ENCODE data around the gene SPSB4. TPM values are rescaled to one million over a fixed set of nuclear protein-coding genes. Genes with fewer than 3 reads are reported as not detected.

SPSB4 gene
- total RNA-seq, 1 donor from 2014 or later, result 2.2 TPM

GRCh38 chr3:141106842-141107241 lies 55.7 kb downstream of the SPSB4 start:
- no peak overlapping the region for H3K4me2 ChIP-seq (ENCODE audit: low read length)

GRCh38 chr3:141108039-141108438 lies 56.9 kb downstream of the SPSB4 start:
- no peak for TF ChIP-seq CTCF (IDR thresholded peaks at IDR 0.05; ENCODE audit: insufficient read depth, low read depth, low read length)
- TF ChIP-seq EZH2 (IDR thresholded peaks at IDR 0.05; ENCODE audit: insufficient read depth, low read length), result no peak
- Histone ChIP-seq H3K79me2 (ENCODE audit: insufficient read depth, low read length) (no peaks in the 10 kb centered on the region), H3K9ac (ENCODE audit: low read length) (no peak overlapping the region), H3K9me3 (ENCODE audit: insufficient read depth, low read depth, low read length) (peaks cover 5% of the 10 kb centered on the region), H3K27me3 (ENCODE audit: insufficient read depth, low read length) (no peaks in the 10 kb centered on the region), H4K20me1 (ENCODE audit: insufficient read depth, low read length) (no peaks in the 10 kb centered on the region), H3K4me2 (ENCODE audit: low read length) (no peak overlapping the region), H3K36me3 (ENCODE audit: insufficient read depth, low read length) (no peaks in the 10 kb centered on the region), H3K4me1 (ENCODE audit: insufficient read depth, low read length) (no peaks in the 10 kb centered on the region), H3K4me3 (ENCODE audit: insufficient read depth, low read depth, low read length) (no peak overlapping the region), H2AFZ (ENCODE audit: low read depth, low read length) (no peak overlapping the region), H3K27ac (ENCODE audit: low read depth, low read length) (no peak overlapping the region)
- Mint-ChIP-seq H3K27ac (ENCODE audit: unreplicated experiment) (no peak overlapping the region), H3K27me3 (ENCODE audit: low read depth, unreplicated experiment) (peaks cover 6% of the 10 kb centered on the region), H3K4me3 (ENCODE audit: unreplicated experiment) (no peak overlapping the region), H3K4me1 (ENCODE audit: low read depth, unreplicated experiment) (peaks cover 6% of the 10 kb centered on the region), H3K36me3 (ENCODE audit: low read depth, unreplicated experiment) (peaks cover 3% of the 10 kb centered on the region), H3K9me3 (ENCODE audit: unreplicated experiment) (no peaks in the 10 kb centered on the region)
- FAIRE-seq (no peak), DNase-seq (ENCODE audit: low read depth) (no peak)

More at GRCh38 chr3:141106842-141107241, 55.7 kb downstream of the SPSB4 start:
- H3K36me3 ChIP-seq (ENCODE audit: insufficient read depth, low read length), result no peaks in the 10 kb centered on the region
- no peaks in the 10 kb centered on the region for H3K9me3 Mint-ChIP-seq (ENCODE audit: unreplicated experiment)
- no peak overlapping the region for H2AFZ ChIP-seq (ENCODE audit: low read depth, low read length)
- no peak for DNase-seq (ENCODE audit: low read depth)
- H3K9ac ChIP-seq (ENCODE audit: low read length), result no peak overlapping the region
- H3K27ac ChIP-seq (ENCODE audit: low read depth, low read length), result no peak overlapping the region
- H3K4me1 Mint-ChIP-seq (ENCODE audit: low read depth, unreplicated experiment), result peaks cover 6% of the 10 kb centered on the region
- no peaks in the 10 kb centered on the region for H3K27me3 ChIP-seq (ENCODE audit: insufficient read depth, low read length)
- H3K36me3 Mint-ChIP-seq (ENCODE audit: low read depth, unreplicated experiment), result peaks cover 3% of the 10 kb centered on the region
- no peak overlapping the region for H3K4me3 ChIP-seq (ENCODE audit: insufficient read depth, low read depth, low read length)
- no peaks in the 10 kb centered on the region for H4K20me1 ChIP-seq (ENCODE audit: insufficient read depth, low read length)
- no peak for TF ChIP-seq EZH2 (IDR thresholded peaks at IDR 0.05; ENCODE audit: insufficient read depth, low read length)
- no peak for TF ChIP-seq CTCF (IDR thresholded peaks at IDR 0.05; ENCODE audit: insufficient read depth, low read depth, low read length)
- peaks cover 5% of the 10 kb centered on the region for H3K9me3 ChIP-seq (ENCODE audit: insufficient read depth, low read depth, low read length)
- no peak for FAIRE-seq
- no peaks in the 10 kb centered on the region for H3K4me1 ChIP-seq (ENCODE audit: insufficient read depth, low read length)
- no peak overlapping the region for H3K27ac Mint-ChIP-seq (ENCODE audit: unreplicated experiment)
- no peak overlapping the region for H3K4me3 Mint-ChIP-seq (ENCODE audit: unreplicated experiment)
- H3K27me3 Mint-ChIP-seq (ENCODE audit: low read depth, unreplicated experiment), result peaks cover 10% of the 10 kb centered on the region
- H3K79me2 ChIP-seq (ENCODE audit: insufficient read depth, low read length), result no peaks in the 10 kb centered on the region

DNA sequence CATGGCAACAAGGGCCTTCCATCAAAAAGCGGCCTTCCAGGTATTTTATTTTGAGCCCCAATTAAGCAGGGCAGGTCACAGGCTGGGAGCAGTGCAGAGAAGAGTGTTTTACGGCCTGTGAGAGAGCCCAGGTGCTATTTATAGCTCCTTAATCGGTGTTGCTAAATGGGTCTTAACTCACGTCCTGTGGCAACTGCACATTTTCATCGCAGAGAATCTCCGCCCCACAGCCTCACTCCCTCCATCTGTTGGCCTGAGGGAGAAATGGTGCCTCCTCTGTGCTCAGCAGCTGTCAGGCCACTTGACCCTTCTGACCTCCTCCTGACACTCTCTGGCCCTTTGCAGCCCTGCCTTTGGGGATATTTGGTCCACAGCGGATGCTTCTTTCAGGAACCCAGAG lies 58.6 kb downstream of the SPSB4 start:
- H3K27ac ChIP-seq (ENCODE audit: low read depth, low read length), result no peak overlapping the region
- no peak for DNase-seq (ENCODE audit: low read depth)

More for the DNA sequence above, 58.6 kb downstream of the SPSB4 start:
- Histone ChIP-seq H4K20me1 (ENCODE audit: insufficient read depth, low read length) (no peaks in the 10 kb centered on the region), H3K36me3 (ENCODE audit: insufficient read depth, low read length) (no peaks in the 10 kb centered on the region), H3K9me3 (ENCODE audit: insufficient read depth, low read depth, low read length) (peaks cover 5% of the 10 kb centered on the region), H3K9ac (ENCODE audit: low read length) (no peak overlapping the region), H2AFZ (ENCODE audit: low read depth, low read length) (no peak overlapping the region), H3K27me3 (ENCODE audit: insufficient read depth, low read length) (no peaks in the 10 kb centered on the region), H3K79me2 (ENCODE audit: insufficient read depth, low read length) (no peaks in the 10 kb centered on the region), H3K4me1 (ENCODE audit: insufficient read depth, low read length) (no peaks in the 10 kb centered on the region), H3K4me3 (ENCODE audit: insufficient read depth, low read depth, low read length) (no peak overlapping the region), H3K4me2 (ENCODE audit: low read length) (no peak overlapping the region)
- no peak for FAIRE-seq
- no peak for TF ChIP-seq EZH2 (IDR thresholded peaks at IDR 0.05; ENCODE audit: insufficient read depth, low read length)
- TF ChIP-seq CTCF (IDR thresholded peaks at IDR 0.05; ENCODE audit: insufficient read depth, low read depth, low read length), result no peak
- Mint-ChIP-seq H3K4me3 (ENCODE audit: unreplicated experiment) (no peak overlapping the region), H3K36me3 (ENCODE audit: low read depth, unreplicated experiment) (peaks cover 3% of the 10 kb centered on the region), H3K27me3 (ENCODE audit: low read depth, unreplicated experiment) (peaks cover 4% of the 10 kb centered on the region), H3K4me1 (ENCODE audit: low read depth, unreplicated experiment) (no peaks in the 10 kb centered on the region), H3K27ac (ENCODE audit: unreplicated experiment) (no peak overlapping the region), H3K9me3 (ENCODE audit: unreplicated experiment) (no peaks in the 10 kb centered on the region)
